IPS DF 4.7 (cell line): ENCODE measurements around the gene REPS1.
"Not testable (repeated sequence)": the region's sequence is repeated elsewhere in the genome, so short reads cannot be mapped to it uniquely, and the experiment has no call there.

Experiments used
- DNase-seq: peaks from one replicate; pipeline ENCODE4 v3.0.0-alpha.2; 2013; ENCODE audit warnings: low spot score; ENCODE audit errors: extremely low read depth

The REPS1 gene

GRCh38 chr6:139003751-139004150 lies 15.7 kb upstream of the REPS1 start:
- DNase-seq, result no peak

DNA sequence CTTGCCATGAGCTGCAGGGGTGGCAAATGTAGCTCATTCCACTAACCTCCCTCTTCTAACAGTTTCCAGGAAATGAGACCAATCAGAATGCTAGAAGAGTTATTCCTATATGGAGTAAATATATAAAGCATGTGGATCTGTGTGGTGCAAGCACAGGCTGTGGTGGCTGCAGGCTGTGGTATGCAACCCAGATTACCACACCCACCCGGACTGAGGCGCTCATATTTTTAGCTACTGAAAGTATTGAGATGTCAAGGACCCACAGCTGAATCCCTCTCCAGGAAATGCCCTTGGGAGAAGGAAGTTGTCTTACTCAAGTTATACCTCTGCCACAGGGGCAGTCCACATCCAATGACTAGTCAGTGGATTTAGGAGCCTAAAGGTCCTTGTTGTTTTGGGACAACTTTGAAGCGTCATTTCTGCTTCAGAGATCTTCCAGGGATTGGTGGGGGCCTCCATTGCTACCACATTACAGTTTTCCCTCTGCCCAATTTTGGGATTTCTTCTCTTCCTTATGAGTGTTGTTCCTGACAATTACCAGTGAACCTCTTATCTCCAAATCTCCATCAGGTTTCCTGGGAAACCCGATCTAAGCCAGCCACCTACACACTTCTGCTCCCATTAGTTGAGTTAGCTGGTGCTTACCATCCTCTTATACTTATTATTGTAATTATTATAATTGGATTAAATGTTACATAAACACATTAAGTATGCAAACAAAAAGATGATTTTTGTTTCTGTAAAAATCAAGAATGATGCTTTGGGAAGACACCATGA lies 12.1 kb upstream of the REPS1 start:
- DNase-seq, result no peak

GRCh38 chr6:138997136-138997535 lies 9.1 kb upstream of the REPS1 start:
- DNase-seq, result no peak

GRCh38 chr6:138996524-138996923 lies 8.5 kb upstream of the REPS1 start:
- DNase-seq, result no peak

- not testable (repeated sequence) for DNase-seq
These were observed 5.4 kb upstream of the REPS1 start for GRCh38 chr6:138993410-138993809.

GRCh38 chr6:138992965-138993364 lies 4.9 kb upstream of the REPS1 start:
- DNase-seq, result not testable (repeated sequence)

DNA sequence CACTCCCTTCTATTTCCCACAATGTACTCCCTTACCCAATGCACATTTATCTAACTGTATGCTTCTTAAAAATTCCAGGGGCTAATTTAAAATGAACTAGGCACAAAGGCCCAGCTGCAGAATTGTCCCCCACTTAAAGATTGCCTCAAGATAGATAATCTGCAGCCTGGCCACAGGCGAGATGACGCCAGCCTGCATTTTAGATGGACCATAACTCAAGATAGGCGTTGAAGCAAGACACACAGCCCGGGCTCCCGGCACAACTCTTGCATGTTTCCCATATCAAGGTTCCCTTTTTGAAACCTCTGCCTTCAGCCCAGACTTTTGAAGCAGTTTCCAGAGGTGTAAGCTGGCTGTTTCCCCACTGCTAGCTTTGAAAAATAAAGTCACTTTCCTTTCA lies 3.2 kb upstream of the REPS1 start:
- no peak for DNase-seq

- DNase-seq, result no peak
These were observed 1.3 kb upstream of the REPS1 start for GRCh38 chr6:138989098-138989983.

DNA sequence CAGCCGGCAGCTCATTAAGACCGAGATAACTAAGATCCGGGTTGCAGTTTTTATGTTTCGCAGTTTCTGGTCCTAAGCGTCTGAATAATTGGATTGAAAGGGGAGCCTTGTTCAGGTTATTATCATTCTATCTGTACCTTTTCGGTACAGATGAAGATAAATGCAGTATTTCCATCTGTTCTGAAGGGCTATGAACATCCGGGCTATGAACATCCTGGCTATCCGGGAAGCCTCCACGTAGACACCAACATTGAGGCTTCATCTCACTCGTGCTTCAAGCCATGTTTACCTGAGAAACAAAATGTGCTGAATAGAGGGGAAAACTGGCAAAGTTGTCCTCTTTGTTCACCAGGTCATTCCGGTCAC lies 399 bp upstream of the REPS1 start:
- DNase-seq, result no peak

- DNase-seq, result no peak
These were observed 892 bp downstream of the REPS1 start for GRCh38 chr6:138987080-138987642.

DNA sequence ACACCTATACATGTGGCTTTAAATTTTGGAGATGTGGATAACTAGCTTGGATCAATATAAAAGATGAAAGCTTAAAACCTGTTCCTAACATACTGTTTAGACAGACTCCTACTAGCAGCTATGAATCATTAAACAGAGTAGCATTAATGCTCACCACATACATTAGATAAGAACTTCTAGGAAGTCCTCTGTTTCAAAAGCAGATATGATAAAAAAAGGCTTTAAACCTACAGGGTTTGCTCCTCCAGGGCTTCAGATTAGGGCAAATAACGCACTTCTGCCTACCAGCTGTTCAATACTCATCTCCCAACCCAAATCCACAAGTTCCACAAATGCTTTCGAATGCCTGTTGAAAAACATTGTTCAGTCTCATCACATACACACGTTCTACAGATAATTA lies 1.5 kb downstream of the REPS1 start:
- DNase-seq, result no peak

DNA sequence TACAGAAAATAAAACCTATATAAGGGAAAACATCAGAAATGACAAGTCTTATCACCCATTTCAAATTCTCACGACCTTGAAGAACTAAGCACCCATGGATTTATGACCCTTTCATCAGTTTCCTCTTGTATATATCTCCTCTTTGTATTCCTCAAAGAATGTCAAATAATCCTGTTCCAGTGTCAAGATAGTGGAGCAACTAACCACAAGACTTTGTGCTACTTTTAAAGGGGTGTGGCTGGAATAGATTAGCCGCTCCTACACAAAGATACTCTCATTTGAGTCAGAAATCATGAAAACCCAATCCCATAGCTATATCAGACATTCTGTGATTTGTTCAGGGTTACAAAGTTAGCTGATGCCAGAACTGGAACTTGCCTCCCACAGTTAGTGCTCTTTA lies 6.6 kb downstream of the REPS1 start:
- DNase-seq, result no peak

GRCh38 chr6:138979813-138980668 lies 8.0 kb downstream of the REPS1 start:
- DNase-seq, result no peak

DNA sequence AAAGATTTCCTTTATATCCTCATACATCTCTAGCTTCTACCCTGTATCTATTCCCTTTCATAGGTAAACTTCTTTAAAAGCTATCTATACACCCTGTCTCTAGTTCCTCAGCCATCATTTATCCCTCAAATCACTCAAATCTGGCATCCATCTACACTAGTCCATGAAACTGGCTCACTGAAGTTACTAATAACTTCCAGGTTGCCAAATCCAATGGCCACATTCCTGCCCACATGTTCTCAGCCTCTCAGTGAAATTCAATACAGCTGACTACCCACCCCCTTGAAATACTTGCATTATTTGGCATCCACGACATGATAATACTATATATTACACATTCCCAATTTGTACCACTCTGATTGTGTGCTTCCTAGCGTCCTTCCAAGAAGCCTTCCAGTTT lies 8.7 kb downstream of the REPS1 start:
- DNase-seq, result no peak

GRCh38 chr6:138978229-138978628 lies 9.8 kb downstream of the REPS1 start:
- DNase-seq, result no peak

GRCh38 chr6:138977646-138978167 lies 10.3 kb downstream of the REPS1 start:
- no peak for DNase-seq

DNA sequence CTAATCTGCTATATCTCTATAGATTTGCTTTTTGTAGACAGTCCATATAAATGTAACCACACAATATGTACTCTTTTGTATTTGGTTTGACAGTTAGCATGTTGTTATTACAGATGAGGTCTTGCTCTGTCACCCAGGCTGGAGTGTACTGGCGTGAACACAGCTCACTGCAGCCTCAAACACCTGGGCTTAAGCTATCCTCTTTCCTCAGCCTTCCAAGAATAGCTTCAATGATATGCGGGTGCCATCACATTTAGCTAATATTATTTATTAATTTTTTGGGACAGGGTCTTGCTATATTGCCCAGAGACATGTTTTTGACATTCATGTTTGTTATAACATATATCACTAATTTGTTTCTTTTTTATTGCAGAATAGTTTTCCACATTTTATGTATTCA lies 10.8 kb downstream of the REPS1 start:
- no peak for DNase-seq

GRCh38 chr6:138975815-138976214 lies 12.2 kb downstream of the REPS1 start:
- DNase-seq, result no peak

GRCh38 chr6:138973466-138974153 lies 14.4 kb downstream of the REPS1 start:
- no peak for DNase-seq

DNA sequence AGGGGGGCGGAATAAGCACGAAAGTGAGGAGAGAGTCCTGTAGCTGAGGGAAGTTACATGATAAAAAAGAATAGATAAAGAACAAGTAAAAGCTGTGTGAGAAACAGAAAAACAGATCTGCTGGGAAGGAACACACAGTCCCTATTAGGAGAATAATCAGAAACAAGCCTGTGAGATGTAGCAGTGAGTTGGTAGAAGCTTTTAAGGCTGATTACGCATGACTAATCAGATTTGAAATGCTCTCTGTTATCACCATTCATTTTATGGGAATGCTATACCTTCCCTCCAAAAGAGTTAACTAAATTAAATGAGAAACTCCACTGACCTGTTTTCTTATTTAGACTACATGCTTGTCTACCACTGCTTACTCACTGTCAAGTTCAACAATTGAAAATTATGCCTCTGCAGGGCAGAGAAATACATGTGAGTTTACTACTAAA lies 15.8 kb downstream of the REPS1 start:
- DNase-seq, result no peak

- no peak for DNase-seq
These were observed 16.5 kb downstream of the REPS1 start for GRCh38 chr6:138971601-138972000.
